WTC11 (cell line): ENCODE results near the gene MYO19. TPM values are rescaled to one million over a fixed set of nuclear protein-coding genes. Genes with fewer than 3 reads are reported as not detected.

ENCODE experiments used
- ATAC-seq: fragments of 200-7000 bp; cut with Tn5 transposase; 2 replicates; pipeline ENCODE4 v1.10.0; 2021; ENCODE audit warnings: mild to moderate bottlenecking, moderate library complexity
- CTCF ChIA-PET: fragments of 300-600 bp; sonication (Branson Sonifier 250); formaldehyde crosslinking; loops from one replicate; lab custom pipeline; 2021; ENCODE audit warnings: antibody characterized with exemption; lab: Charles Lee
- POLR2A ChIA-PET: fragments of 350-600 bp; sonication (Branson Sonifier 250); formaldehyde crosslinking; loops from one replicate; lab custom pipeline; 2021; ENCODE audit warnings: antibody characterized with exemption; lab: Charles Lee
- DNase-seq: peaks from one replicate; pipeline ENCODE4 v3.0.0; 2021; ENCODE audit warnings: low spot score
- H3K27ac Mint-ChIP-seq: 2 replicates; pipeline ENCODE4 v1.8.0; 2021; ENCODE audit warnings: mixed read lengths
- H3K27me3 Mint-ChIP-seq: 2 replicates; pipeline ENCODE4 v1.8.0; 2021; ENCODE audit warnings: low read depth, mild to moderate bottlenecking, moderate library complexity, mixed read lengths
- H3K36me3 Mint-ChIP-seq: 2 replicates; pipeline ENCODE4 v1.8.0; 2021; ENCODE audit warnings: mixed read lengths
- H3K4me1 Mint-ChIP-seq: 2 replicates; pipeline ENCODE4 v1.8.0; 2022; ENCODE audit warnings: mixed read lengths
- H3K4me3 Mint-ChIP-seq: 2 replicates; pipeline ENCODE4 v1.8.0; 2021; ENCODE audit warnings: mild to moderate bottlenecking, moderate library complexity, mixed read lengths
- H3K9me3 Mint-ChIP-seq: 2 replicates; pipeline ENCODE4 v1.8.0; 2021; ENCODE audit warnings: mixed read lengths
- ARID4B ChIP-seq: sonication (generic); formaldehyde crosslinking; IDR thresholded peaks from 2 replicates; pipeline ENCODE4 v1.8.0; 2023; ENCODE audit warnings: missing genetic modification reagents, mild to moderate bottlenecking, borderline replicate concordance
- ATF1 ChIP-seq: sonication (generic); formaldehyde crosslinking; IDR thresholded peaks from 2 replicates; pipeline ENCODE4 v1.8.1; 2023; ENCODE audit warnings: mild to moderate bottlenecking, moderate library complexity, missing genetic modification reagents
- CREB1 ChIP-seq: sonication (generic); formaldehyde crosslinking; IDR thresholded peaks from 2 replicates; pipeline ENCODE4 v1.8.0; 2023; ENCODE audit warnings: mild to moderate bottlenecking, missing genetic modification reagents
- E2F1 ChIP-seq: sonication (generic); formaldehyde crosslinking; IDR thresholded peaks from 2 replicates; pipeline ENCODE4 v1.8.0; 2022; ENCODE audit warnings: mild to moderate bottlenecking, missing genetic modification reagents
- EMX1 ChIP-seq: fragments of 250-450 bp; sonication (Bioruptor Pico); IDR thresholded peaks from 2 replicates; pipeline ENCODE4 v1.8.0; 2021; ENCODE audit warnings: mild to moderate bottlenecking
- ERG ChIP-seq: fragments of 250-450 bp; sonication (Bioruptor Pico); IDR thresholded peaks from 2 replicates; pipeline ENCODE4 v1.8.0; 2021; ENCODE audit warnings: mild to moderate bottlenecking
- ESRRA ChIP-seq: sonication (generic); formaldehyde crosslinking; IDR thresholded peaks from 2 replicates; pipeline ENCODE4 v1.8.1; 2022; ENCODE audit warnings: mild to moderate bottlenecking, missing genetic modification reagents, borderline replicate concordance
- GABPB1 ChIP-seq: sonication (generic); formaldehyde crosslinking; IDR thresholded peaks from 2 replicates; pipeline ENCODE4 v1.8.1; 2023; ENCODE audit warnings: mild to moderate bottlenecking, missing genetic modification reagents
- IRF1 ChIP-seq: sonication (generic); formaldehyde crosslinking; IDR thresholded peaks from 2 replicates; pipeline ENCODE4 v1.8.0; 2023; ENCODE audit warnings: missing genetic modification reagents
- NFATC4 ChIP-seq: fragments of 250-450 bp; sonication (Bioruptor Pico); IDR thresholded peaks from 2 replicates; pipeline ENCODE4 v1.9.0; 2021; ENCODE audit warnings: mild to moderate bottlenecking
- PREB ChIP-seq: sonication (generic); formaldehyde crosslinking; IDR thresholded peaks from 2 replicates; pipeline ENCODE4 v1.8.1; 2022; ENCODE audit warnings: mild to moderate bottlenecking, missing genetic modification reagents, moderate library complexity, borderline replicate concordance
- SMAD4 ChIP-seq: sonication (generic); formaldehyde crosslinking; IDR thresholded peaks from 2 replicates; pipeline ENCODE4 v1.8.0; 2022; ENCODE audit warnings: mild to moderate bottlenecking, missing genetic modification reagents
- TCF7 ChIP-seq: sonication (generic); formaldehyde crosslinking; IDR thresholded peaks from 2 replicates; pipeline ENCODE4 v1.8.0; 2022; ENCODE audit warnings: mild to moderate bottlenecking, low read depth, missing genetic modification reagents, moderate library complexity
- TEAD4 ChIP-seq: sonication (generic); formaldehyde crosslinking; IDR thresholded peaks from 2 replicates; pipeline ENCODE4 v1.8.0; 2022; ENCODE audit warnings: mild to moderate bottlenecking, missing genetic modification reagents
- ZMAT4 ChIP-seq: fragments of 250-450 bp; sonication (Bioruptor Pico); IDR thresholded peaks from 2 replicates; pipeline ENCODE4 v1.9.0; 2021; ENCODE audit warnings: mild to moderate bottlenecking
- ZNF219 ChIP-seq: sonication (generic); formaldehyde crosslinking; IDR thresholded peaks from 2 replicates; pipeline ENCODE4 v1.8.0; 2023; ENCODE audit warnings: missing genetic modification reagents, mild to moderate bottlenecking, borderline replicate concordance
- ZSCAN18 ChIP-seq: fragments of 250-450 bp; sonication (Bioruptor Pico); IDR thresholded peaks from 2 replicates; pipeline ENCODE4 v2.1.2; 2022; ENCODE audit warnings: mild to moderate bottlenecking, moderate library complexity
- total RNA-seq: library from RNA; stranded (reverse); gene quantifications from 3 replicates; pipeline ENCODE4 v1.2.3, GENCODE V29; 2021

The MYO19 gene
- total RNA-seq, 1 experiment from 2014 or later, result 146 TPM

GRCh38 chr17:36545077-36545464 lies 10.4 kb upstream of the MYO19 start:
- TF ChIP-seq EMX1 (CRISPR knock-in tag), result no peak
- TF ChIP-seq TEAD4 (CRISPR knock-in tag), result no peak
- TF ChIP-seq ERG, result no peak
- TF ChIP-seq IRF1 (CRISPR knock-in tag), result no peak
- TF ChIP-seq ZSCAN18 (CRISPR knock-in tag), result no peak
- TF ChIP-seq ESRRA, result no peak
- no peak for TF ChIP-seq E2F1
- no peak for TF ChIP-seq SMAD4
- no peak for TF ChIP-seq TCF7 (CRISPR knock-in tag)
- TF ChIP-seq PREB, result no peak
- no peak for TF ChIP-seq ATF1 (CRISPR knock-in tag)
- no peak for TF ChIP-seq ZNF219 (CRISPR knock-in tag)
- no peak for TF ChIP-seq NFATC4
- TF ChIP-seq ZMAT4 (CRISPR knock-in tag), result no peak
- no peak for TF ChIP-seq GABPB1 (CRISPR knock-in tag)
- no peak for TF ChIP-seq CREB1
- no peak for TF ChIP-seq ARID4B (CRISPR knock-in tag)
- ChIA-PET POLR2A (interaction anchor here (0.6 to 3.5 kb wide), 3 partner anchors 11 to 47 kb away, joined by 5 to 37 read pairs (median 6); partner anchors contain the start of genes DHRS11, MYO19 and PIGW), CTCF (interaction anchor here (0.6 to 5.4 kb wide), 3 partner anchors 10 to 1065 kb away, joined by 3 to 40 read pairs (median 5); partner anchors contain the start of genes MYO19 and PIGW)
- Mint-ChIP-seq H3K27me3 (no peaks in the 10 kb centered on the region), H3K4me1 (peaks cover 24% of the 10 kb centered on the region), H3K4me3 (peak overlapping the region; percentile 98), H3K27ac (no peak overlapping the region; the same call in 1 of the 2 replicates), H3K36me3 (peaks cover 3% of the 10 kb centered on the region; the same call in 1 of the 2 replicates), H3K9me3 (no peaks in the 10 kb centered on the region)
- ATAC-seq (peak; percentile 53), DNase-seq (no peak)
